ENCODE data around the gene TBPL1.

DNA sequence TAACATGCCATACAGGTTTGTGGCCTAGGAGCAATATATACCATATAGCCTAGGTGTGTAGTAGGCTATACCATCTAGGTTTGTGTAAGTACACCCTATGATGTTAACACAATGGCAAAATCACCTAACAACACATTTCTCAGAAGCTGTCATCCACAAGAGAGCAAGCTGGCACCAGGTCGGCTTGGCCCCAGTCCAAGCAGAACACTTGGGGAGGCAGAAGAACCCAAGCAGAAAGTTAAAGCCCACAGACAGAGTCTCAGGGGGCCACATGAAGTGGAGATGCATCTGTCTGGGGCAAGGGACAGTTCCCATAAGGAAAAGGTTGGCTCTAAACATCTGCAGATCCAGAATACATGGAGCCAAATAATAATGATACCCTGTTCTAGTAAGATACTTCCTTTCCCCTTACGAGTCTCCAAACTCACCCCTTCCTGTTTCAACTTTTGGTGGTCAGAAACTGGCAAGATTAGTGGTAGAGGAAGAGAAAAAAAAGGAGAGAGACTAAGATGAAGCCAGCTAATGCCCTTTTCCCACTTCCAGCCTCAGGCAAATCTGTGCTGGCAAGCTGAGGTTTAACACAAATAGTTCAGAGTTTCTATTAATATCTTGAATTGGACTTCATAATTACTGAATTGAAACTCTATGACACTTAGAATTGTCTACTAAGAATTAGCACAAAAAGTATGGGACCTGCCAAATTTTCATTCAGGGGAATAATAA lies 34.7 kb upstream of the TBPL1 start:
- TF ChIP-seq, protein P1, sequence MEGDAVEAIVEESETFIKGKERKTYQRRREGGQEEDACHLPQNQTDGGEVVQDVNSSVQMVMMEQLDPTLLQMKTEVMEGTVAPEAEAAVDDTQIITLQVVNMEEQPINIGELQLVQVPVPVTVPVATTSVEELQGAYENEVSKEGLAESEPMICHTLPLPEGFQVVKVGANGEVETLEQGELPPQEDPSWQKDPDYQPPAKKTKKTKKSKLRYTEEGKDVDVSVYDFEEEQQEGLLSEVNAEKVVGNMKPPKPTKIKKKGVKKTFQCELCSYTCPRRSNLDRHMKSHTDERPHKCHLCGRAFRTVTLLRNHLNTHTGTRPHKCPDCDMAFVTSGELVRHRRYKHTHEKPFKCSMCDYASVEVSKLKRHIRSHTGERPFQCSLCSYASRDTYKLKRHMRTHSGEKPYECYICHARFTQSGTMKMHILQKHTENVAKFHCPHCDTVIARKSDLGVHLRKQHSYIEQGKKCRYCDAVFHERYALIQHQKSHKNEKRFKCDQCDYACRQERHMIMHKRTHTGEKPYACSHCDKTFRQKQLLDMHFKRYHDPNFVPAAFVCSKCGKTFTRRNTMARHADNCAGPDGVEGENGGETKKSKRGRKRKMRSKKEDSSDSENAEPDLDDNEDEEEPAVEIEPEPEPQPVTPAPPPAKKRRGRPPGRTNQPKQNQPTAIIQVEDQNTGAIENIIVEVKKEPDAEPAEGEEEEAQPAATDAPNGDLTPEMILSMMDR (IDR thresholded peaks at IDR 0.05) = no peak
- no peak for TF ChIP-seq POLR2A (IDR thresholded peaks at IDR 0.05)

Data from thyroid gland (tissue), 4 donors.